Right atrium auricular region (tissue), 2 donors: Measurements from ENCODE around the gene ACVR2A. TPM values are rescaled to one million over a fixed set of nuclear protein-coding genes. Genes with fewer than 3 reads are reported as not detected.
A peak's percentile ranks its signal among the peaks of the same experiment; 100 is the strongest.

ENCODE experiments used
- DNase-seq: peaks from one replicate; pipeline ENCODE4 v3.0.0-alpha.2; 2019; ENCODE audit warnings: low spot score
- H3K27ac ChIP-seq, 2 donors: fragments of 200-600 bp; sonication (generic); 1 replicate in 1 of 2; 2 replicates in 1 of 2; pipeline ENCODE4 v1.5.1; 2016 to 2019
- H3K27me3 ChIP-seq, 2 donors: fragments of 200-600 bp; sonication (generic); one replicate each; pipeline versions ENCODE4 v1.5.1 to v1.6.0; 2017 to 2019
- H3K36me3 ChIP-seq: fragments of 200-600 bp; sonication (generic); one replicate; pipeline ENCODE4 v1.5.1; 2016
- H3K4me1 ChIP-seq, 2 donors: fragments of 200-600 bp; sonication (generic); one replicate each; pipeline versions ENCODE4 v1.5.1 to v1.6.0; 2017 to 2019
- H3K4me3 ChIP-seq, 2 donors: fragments of 200-600 bp; sonication (generic); 1 replicate in 1 of 2; 2 replicates in 1 of 2; pipeline ENCODE4 v1.5.1; 2017 to 2019; ENCODE audit warnings: mild to moderate bottlenecking in 1 of 2, moderate library complexity in 1 of 2
- H3K9me3 ChIP-seq, 2 donors: fragments of 200-600 bp; sonication (generic); one replicate each; pipeline ENCODE4 v1.5.1; 2019
- total RNA-seq, 2 donors: library from RNA; depleted of rRNA; stranded (reverse); fragments of >200 nt; gene quantifications; one replicate each; pipeline ENCODE4 v1.1.0, GENCODE V29; 2016
- TF ChIP-seq, protein P1 (sequence below), 2 donors: fragments of 200-600 bp; sonication (generic); IDR thresholded peaks; one replicate each; pipeline ENCODE4 v1.5.1; 2019; ENCODE audit warnings: antibody characterized with exemption in 2 of 2

The ACVR2A gene
- total RNA-seq, 2 donors from 2014 or later, result 7.9 to 9.7 TPM

GRCh38 chr2:147927053-147927588 is 82.3 kb downstream of the ACVR2A start:
- Histone ChIP-seq H3K27ac (no peak overlapping the region), H3K36me3 (peaks cover 10% of the 10 kb centered on the region), H3K9me3 (no peaks in the 10 kb centered on the region), H3K4me3 (no peak overlapping the region), H3K27me3 (no peaks in the 10 kb centered on the region), H3K4me1 (no peaks in the 10 kb centered on the region)
- TF ChIP-seq, protein P1, sequence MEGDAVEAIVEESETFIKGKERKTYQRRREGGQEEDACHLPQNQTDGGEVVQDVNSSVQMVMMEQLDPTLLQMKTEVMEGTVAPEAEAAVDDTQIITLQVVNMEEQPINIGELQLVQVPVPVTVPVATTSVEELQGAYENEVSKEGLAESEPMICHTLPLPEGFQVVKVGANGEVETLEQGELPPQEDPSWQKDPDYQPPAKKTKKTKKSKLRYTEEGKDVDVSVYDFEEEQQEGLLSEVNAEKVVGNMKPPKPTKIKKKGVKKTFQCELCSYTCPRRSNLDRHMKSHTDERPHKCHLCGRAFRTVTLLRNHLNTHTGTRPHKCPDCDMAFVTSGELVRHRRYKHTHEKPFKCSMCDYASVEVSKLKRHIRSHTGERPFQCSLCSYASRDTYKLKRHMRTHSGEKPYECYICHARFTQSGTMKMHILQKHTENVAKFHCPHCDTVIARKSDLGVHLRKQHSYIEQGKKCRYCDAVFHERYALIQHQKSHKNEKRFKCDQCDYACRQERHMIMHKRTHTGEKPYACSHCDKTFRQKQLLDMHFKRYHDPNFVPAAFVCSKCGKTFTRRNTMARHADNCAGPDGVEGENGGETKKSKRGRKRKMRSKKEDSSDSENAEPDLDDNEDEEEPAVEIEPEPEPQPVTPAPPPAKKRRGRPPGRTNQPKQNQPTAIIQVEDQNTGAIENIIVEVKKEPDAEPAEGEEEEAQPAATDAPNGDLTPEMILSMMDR (IDR thresholded peaks at IDR 0.05), result no peak
- no peak for DNase-seq

DNA sequence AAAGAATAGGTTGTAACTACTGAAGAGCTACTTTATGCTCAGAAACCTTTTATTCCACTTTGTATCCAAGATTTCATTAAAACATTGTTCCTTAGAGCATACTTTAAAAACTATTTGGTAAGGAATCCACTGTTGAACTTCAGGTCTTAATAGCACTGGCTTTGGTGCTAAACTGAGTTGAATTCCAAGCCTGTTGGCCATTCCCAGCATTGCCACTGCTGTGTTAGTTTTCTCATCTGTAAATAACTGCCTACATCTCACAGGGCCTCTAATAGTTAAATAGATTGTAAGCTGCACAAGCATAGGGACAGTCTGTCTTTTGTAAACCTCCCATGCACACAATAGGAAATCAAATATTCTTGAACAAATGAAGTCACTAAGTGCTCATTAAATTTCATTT is 89.1 kb downstream of the ACVR2A start:
- DNase-seq, result no peak
- Histone ChIP-seq H3K27me3 (no peaks in the 10 kb centered on the region), H3K36me3 (peaks cover 25% of the 10 kb centered on the region), H3K27ac (no peak overlapping the region), H3K4me3 (no peak overlapping the region), H3K4me1 (no peaks in the 10 kb centered on the region), H3K9me3 (no peaks in the 10 kb centered on the region)
- TF ChIP-seq, protein P1 (IDR thresholded peaks at IDR 0.05), result no peak

DNA sequence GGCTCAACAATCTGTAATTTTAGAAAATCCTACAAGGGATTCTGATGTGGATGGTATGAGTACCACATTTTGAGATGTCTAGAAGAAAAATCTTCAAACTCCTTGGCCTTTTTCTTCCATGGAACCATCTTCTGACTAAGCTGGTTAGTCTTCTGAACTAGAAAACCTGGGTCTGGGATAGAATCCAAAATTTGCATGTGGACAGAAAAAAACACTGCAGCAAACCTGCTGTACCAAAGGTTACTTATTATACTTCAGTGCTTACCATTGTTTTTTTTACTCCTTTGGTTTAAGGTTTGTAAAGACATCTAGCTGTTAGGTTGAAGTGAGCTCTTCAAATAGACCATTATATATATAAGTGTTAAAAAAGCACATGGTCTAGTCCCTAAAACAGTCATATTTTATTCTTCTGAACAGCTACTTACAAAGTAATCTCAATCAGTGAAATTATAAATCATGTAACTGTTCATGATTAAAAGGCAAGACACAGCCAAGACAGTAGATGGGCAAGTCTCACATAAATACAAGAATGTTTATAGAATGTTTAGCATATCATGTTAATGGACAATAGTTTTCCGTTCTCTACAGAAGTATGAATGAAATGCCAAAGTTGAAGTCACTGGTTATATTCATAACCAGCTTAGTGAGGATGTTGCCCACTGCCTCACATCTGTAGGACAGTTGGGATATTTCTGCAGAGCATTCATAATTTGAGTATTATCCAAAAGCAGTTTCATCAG is 90.2 kb downstream of the ACVR2A start:
- no peak overlapping the region for H3K4me3 ChIP-seq
- DNase-seq, result no peak
- no peaks in the 10 kb centered on the region for H3K4me1 ChIP-seq
- H3K9me3 ChIP-seq, result no peaks in the 10 kb centered on the region
- no peaks in the 10 kb centered on the region for H3K27me3 ChIP-seq
- peaks cover 27% of the 10 kb centered on the region for H3K36me3 ChIP-seq
- no peak overlapping the region for H3K27ac ChIP-seq
- TF ChIP-seq, protein P1 (IDR thresholded peaks at IDR 0.05), result no peak

DNA sequence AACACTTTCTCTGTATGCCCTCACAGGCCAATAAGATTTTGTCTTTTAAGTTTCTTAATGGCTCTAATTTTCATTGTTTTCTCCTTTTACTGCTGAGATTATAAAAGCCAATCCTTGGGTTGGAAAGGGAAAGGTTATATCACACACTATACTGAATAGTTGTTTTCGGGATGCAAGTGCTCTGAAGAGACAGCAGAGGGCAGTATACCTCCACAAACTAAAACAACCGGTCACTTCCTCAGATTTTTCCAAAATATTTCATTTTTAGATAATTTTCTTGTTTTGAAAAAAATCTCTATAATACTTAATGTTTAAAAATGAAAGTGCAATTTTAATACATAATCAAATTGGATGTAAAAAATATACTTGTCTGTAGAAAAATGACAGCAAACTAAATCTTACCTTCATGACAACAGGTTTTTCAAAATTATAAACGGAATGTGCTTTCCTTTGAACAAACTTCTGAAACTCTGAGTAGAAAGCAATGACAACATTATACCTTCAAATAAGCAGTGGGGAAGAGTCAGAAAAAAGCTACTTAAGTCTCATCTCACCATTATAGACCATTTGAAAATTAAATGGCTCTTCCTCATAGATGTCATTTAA is 93.0 kb downstream of the ACVR2A start:
- DNase-seq, result no peak
- H3K27me3 ChIP-seq, result no peaks in the 10 kb centered on the region
- no peak overlapping the region for H3K4me3 ChIP-seq
- no peak overlapping the region for H3K27ac ChIP-seq
- H3K9me3 ChIP-seq, result no peaks in the 10 kb centered on the region
- peaks cover 35% of the 10 kb centered on the region for H3K36me3 ChIP-seq
- H3K4me1 ChIP-seq, result no peaks in the 10 kb centered on the region
- TF ChIP-seq, protein P1 (IDR thresholded peaks at IDR 0.05), result peak; percentile 86 to 87

GRCh38 chr2:147939313-147939712 is 94.5 kb downstream of the ACVR2A start:
- TF ChIP-seq, protein P1 (IDR thresholded peaks at IDR 0.05), result no peak
- Histone ChIP-seq H3K9me3 (no peaks in the 10 kb centered on the region), H3K27me3 (no peaks in the 10 kb centered on the region), H3K36me3 (peaks cover 36% of the 10 kb centered on the region), H3K4me3 (no peak overlapping the region), H3K4me1 (no peaks in the 10 kb centered on the region), H3K27ac (no peak overlapping the region)
- DNase-seq, result no peak
